Measurements from ENCODE around the gene ADCY3.

The ADCY3 gene

DNA sequence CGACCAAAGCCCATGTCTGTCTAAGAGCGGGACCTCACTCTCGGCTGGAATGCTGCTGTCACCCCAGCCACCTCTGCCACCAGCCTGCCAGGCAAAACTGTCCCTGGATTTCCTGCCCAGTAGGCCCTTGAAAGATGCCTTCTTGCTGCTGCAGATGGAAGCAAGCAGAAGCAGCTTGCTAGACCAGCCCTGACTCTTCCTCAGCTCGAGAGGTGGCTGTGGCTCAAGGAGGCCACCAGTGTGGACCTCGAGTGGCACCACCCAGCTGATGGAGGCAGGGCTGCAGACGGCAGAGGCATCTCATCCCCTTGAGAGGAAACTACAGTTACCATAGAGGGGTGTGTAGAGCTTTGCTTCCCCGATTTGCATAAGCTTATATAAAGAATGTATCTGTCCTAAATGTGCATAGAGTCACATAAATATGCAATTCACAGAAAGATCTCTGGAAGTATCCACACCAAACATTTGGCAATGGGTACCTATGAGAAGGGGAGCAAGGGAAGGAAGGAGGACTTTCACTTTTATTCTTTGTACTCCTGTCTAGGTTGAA, 20.6 kb downstream of the ADCY3 start:
- no peak for DNase-seq

DNA sequence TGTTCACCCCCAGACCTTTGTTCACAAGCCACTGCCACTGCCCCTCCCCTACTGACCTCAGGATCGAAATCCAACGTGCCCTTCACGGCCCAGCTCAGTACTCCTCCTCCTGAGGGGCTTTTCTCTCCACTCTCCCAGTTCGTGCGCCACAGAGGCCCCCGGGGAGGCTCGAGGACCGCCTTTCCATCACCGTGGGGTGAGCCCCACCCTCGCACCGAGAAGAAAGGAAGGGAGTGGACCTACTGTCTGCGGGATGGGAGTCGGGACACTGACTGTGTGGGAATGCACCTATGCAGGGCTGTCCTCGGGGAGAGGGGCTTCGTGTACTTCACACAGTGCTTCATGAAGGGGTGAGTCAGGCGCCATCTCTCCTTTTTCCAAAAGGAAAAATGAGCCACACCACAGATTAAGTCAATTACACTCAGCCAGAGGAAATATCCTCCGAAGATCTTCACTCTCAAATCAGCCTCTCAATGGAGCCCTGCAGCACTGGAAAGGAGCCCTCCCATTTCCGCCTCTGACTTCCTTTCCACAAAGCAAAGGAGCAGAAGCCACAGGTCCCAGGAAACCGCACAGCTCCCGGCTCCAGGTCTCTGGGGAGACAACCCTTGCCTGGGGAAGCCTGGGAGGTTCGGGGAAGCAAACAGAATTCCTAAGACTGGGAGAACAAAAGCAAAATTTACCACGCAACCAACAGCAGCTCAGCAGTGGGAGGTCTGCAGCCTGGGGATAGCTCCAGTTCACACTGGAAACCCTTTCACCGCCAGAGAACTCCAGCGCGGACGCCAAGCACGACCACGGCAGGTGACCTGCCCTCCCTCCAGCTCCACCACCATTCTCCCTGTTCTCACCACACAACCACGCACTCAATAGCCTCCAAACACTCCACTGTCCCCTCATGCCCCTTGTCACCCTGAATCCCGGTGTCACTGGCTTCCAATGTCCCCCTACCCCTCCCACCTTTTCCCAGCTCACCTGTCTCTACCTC, 21.6 kb downstream of the ADCY3 start:
- DNase-seq: no peak

DNA sequence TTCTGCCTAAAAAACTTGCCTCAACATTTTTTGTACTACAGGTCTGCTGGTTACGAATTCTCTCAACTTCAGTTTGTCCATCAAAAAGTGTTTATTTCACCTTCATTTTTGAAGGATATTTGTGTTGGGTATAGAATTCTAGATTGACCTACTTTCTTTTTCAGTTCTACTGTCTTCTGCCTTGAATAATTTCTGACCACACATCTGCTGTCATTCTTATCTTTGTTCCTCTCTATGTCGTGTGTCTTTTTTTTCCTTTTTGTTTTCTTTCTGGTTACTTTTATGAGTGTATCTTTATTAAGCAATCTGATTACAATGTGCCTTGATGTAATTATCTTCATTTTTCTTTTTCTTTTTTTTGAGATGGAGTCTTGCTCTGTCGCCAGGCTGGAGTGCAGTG, 25.3 kb downstream of the ADCY3 start:
- no peak for DNase-seq

DNA sequence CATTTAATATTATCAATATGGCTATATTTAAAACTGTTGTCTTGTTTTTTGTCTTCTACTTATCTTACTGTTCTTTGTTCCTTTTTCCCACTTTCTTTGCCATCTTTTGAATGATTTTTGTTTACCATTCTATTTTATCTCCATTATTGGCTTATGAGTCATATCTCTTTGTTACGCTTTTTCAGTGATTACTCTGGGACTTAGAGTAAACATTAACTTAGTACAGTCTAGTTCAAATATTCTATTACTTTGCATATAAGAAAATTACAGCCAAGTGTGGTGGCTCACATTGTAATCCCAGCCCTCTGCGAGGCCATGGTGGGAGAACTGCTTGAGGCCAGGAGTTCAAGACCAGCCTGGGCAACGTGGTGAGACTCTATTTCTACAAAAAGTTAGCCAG, 26.1 kb downstream of the ADCY3 start:
- no peak for DNase-seq

DNA sequence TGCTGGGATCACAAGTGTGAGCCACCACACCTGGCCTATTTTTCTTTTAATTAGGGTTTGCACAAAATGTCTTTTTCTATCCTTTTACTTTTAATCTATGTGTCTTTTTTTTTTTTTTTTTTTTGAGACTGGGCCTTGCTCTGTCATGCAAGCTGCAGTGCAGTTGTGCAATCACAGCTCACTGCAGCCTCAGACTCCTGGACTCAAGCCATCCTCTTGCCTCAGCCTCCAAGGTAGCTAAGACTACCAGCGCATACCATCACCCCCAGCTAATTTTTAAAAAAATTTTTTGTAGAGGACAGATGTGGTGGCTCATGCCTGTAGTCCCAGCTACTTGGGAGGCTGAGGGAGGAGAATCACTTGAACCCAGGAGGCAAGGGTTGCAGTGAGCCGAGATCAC, 27.1 kb downstream of the ADCY3 start:
- DNase-seq: no peak

DNA sequence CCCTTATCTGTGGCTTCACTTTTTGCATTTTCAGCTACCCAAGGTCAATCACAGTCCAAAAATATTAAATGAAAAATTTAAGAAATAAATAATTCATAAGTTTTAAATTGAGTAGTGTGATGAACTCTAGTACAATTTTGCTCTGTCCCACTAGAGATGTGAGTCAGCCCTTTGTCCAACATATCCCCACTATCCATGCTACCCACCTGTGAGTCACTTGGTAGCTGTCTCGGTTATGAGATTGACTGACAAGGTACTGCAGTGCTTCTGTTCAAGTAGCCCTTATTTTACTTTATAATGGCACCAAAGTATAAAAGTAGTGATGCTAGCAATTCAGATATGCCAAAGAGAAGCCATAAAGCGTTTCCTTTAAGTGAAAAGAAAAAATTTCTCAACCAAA, 28.8 kb downstream of the ADCY3 start:
- no peak for DNase-seq

DNA sequence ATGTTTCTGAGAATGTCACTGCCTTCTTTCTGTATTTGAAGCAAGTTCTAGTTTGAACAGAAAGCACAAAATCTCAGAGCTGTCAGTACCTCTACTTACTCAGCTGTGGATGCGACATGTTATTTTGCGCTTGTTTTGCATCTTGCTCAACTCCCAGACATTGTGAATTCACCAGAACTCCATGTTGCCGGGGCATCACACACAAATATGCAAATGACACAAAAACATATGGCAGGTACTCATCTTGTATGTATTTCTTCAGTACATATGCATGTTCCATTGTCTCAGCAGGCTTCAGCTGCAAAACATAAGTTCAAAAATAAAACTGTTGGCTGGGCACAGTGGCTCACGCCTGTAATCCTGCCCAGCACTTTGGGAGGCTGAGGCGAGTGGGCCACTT, 30.8 kb downstream of the ADCY3 start:
- DNase-seq: no peak

DNA sequence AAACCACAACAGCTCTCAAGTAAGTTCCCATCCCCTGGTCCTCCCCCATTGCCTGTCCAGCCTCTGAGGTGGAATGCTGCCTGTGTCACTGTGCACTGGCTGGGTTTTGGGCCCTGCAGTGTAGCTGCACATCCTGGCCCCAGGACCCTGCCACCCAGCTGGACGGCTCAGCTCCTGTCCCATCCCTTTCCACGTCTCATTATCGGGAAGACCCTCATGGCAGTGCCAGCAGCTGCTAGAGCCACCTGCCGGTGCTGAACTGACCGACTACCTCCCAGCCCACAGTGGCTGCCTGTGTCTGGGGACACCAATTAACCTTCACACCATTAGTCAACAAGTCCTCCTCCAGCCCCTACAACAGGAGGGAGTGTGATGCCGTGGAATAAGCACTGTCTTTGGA, 31.9 kb downstream of the ADCY3 start:
- DNase-seq: no peak

DNA sequence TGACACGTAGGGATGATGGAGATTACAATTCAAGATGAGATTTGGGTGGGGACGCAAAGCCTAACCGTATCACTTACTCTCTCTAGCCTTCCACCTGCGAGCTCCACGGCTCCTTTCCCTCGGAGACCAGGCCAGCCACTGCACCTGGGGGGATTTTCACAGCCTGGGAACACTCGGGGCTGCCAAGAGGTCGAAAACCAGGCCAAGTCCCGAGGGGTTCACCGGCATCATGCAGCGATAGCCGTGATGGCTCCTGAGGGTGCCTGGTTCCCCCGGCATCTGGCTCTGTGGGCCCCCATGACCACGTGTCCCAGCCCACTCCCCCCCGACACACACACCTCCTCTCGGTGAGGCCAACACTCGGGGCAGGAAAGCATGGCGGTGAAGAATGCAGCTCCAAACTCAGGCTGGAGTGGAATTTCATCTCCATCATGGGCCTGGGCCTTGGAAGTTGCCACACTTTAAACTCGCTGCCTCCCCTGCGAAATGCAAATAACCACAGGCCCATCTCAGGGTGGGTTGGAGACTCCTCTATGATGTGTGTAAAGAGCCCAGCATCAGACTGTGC, 32.6 kb downstream of the ADCY3 start:
- DNase-seq: no peak

DNA sequence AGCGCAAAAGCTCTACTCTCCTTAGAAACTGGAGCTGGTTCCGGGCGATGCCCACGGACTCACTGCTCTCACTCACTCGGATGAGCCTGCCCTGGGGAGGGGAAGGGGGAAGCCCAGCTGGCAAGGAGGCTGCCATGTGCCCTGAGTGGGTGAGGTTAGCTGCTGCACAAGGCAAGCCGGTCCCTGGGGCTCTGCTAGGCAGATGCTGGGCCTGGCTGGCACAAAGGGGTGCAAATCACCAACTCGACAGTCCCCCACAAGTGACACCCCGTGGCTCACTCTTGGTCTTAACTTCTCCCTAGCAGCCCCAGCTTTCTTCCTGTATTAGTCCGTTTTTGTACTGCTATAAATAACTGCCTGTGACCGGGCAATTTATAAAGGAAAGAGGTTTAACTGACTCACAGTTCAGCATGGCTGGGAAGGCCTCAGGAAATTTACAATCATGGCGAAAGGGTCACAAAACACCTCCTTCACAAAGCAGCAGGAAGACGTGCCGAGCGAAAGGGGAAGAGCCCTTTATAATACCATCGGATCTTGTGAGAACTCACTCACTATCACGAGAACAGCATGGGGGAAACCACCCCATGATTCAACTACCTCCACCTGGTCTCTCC, 33.2 kb downstream of the ADCY3 start:
- DNase-seq: no peak

DNA sequence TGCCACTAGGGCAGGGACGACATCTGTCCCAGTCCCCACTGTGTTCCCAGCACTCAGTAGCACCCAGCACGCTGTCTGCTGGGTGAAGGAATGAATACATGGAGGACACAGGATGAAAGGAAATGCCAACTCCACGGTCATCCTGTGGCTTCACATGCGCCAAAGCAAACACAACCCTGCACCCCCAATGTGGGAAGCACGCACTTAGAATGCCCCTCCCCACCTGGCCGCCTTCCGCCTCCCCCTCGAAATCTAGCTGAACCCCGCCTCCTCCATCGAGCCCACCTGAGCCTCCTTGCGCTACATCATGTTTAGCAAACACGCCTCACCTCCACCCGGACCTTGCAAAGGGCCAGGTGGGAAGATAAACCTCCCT, 33.9 kb downstream of the ADCY3 start:
- no peak for DNase-seq

DNA sequence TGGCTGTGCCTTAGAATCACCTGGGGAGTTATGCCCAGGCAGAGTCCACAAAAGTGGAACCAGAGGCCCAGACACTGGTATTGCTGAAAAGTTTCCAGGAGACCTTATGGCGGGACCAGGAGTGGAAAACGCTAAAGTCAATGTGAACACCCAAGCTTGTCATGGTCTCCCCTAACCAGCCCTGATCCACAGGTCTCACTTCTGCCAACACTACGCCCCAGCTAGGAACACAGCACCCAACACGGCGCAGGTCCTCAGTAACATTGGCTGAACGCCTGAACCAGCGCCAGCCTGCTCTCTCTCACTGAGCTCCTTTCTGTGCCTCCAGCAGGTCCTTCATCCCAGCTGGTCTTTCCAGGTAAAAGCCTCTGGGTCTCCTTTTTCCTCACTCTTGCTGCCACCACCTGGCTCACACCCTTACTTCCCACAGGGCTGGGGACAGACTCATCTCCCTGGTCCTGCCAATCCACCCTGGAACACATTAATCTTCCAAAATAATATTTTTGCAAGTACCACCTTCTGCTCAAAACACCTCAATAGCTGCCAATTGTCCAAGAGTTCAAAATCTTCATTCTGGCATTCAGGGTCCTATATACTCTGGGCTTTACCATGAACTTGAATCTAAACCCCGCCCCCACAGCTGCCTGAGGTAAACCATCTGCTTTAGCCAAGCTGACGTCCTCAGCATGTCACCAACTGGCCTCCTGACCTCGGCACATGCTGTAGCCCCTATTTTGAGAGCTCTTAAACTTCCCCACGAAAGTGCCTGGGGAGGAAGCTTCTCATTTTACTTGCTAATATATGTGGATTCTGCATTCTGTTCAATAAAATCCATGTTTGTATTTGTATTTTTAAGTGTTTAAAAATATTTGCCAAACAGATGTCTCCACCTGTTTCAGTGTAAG, 34.6 kb downstream of the ADCY3 start:
- DNase-seq: no peak

DNA sequence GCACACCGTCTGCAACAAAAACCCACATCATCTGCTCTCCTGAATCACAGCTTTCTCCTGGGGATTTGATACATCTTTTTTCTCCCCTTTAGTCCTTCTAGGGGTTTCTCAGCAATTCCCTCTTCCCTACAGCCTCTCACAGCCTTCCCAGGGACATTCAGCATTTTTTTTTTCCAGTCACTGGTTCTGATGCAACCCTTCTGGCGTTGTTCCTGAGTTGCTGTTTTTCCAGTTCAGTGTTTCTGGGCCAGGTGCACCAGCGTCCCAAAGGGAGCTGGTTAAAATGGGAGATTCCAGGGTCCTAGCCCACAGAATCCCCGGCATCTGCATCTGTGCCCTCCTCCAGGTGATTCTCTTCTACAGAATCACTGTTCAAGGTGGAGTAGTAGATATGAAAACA, 36.1 kb downstream of the ADCY3 start:
- DNase-seq: no peak

DNA sequence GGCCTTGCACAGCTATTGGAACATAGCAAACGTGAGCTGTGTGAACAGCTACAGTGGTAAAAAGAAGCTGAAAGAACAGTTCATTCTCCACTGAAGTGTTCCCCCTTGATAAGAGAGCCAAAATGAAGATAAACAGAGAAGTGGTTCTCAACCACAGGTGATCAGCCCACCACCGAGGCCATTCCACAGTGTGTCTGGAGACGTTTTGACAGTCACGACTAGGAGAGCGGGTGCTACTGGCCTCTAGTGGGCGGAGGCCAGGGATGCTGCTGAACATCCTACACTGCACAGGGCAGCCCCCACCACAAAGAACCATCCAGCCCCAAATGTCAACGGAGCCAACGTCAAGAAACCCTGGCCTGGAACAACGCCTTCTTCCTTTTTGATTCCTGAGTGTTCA, 38.4 kb downstream of the ADCY3 start:
- DNase-seq: no peak

DNA sequence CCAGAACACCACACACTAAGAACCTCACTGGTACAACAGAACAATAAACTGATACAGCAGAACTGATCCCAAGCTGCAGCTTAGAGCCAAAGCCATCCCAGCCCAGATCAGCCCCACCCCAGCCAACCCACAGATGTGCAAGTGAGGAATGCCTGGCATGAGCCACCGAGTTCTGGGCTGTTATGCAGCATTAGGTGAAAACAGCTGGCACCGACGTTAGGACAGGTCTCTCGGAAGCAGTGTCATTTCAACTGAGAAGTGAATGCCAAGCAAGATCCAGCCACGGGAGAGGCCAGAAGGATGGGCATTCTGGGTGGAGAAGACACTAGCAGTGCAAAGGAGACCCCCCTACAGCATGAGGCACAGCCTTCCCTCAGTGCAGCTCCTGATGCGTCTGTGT, 38.9 kb downstream of the ADCY3 start:
- DNase-seq: no peak

DNA sequence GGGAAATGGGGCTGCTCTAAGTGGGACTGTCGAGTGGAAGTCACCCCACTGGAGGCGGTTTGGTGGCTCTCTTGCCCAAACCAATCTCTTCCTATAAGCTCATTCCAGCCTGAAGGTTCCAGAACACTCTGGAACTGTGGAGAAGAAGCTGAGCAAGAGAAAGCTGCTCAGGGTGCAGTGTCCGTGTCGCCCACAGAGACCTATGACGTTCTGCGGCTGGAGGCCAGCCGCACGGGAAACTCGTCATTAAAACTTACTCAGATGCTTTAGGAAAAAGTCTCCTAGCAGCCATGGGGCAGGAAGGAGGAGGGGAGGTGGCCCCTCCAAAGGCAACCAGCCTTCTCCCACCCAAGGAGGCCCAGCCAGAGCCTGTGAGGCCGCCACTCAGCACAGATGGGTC, 41.7 kb downstream of the ADCY3 start:
- DNase-seq: no peak

DNA sequence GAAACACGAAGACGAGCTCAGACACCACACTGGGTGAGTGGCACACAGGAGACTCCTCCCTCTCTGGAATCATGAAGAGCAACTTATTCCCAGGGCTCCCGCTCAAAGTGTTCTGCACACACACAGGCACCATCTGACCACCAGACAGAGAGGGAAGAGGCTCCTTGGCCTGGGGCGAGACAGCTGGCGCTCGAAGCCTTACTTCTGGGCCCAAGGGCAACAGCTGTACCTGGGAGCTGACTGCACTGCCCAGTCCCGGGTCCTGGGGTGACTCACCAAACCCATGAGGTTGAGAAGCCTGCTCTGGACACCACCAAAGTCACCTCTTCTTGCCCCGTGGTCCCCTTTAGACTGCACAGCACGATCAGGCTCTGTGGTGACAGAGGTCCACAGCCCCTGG, 42.4 kb downstream of the ADCY3 start:
- DNase-seq: no peak

DNA sequence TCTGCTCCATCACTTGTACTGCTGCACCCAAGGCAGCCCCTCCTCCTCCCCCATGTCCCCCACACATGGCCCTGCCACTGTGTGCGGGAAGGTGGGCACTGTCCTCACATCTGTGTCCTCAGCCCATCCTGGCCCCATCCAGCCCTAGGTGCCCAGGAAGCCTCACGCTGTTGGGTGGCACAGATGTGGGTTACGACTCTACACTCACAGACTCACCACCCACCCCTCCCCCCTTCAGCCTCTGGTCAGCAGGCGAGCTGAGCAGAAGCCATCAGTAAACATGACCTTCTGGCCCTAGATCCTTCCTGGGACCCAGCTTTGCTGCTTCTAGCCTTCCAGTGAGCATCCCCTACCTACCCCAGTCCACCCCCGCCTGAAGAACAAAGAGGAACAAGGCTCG, 43.0 kb downstream of the ADCY3 start:
- DNase-seq: no peak

DNA sequence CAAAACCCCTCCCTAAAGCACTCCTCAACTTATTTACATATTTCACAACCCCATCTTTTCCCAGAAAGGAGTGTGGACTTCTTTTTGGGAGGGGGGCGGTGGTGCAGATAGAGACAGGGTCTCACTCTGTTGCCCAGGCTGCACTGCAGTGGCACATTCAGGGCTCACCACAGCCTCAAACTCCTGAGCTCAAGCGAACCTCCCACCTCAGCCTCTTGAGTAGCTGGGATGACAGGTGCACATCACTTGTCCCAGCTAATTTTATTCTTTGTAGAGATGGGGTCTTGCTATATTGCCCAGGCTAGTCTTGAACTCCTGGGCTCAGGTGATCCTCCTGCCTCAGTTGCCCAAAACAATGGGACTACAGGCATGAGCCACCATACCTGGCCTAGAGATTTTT, 44.1 kb downstream of the ADCY3 start:
- DNase-seq: no peak

DNA sequence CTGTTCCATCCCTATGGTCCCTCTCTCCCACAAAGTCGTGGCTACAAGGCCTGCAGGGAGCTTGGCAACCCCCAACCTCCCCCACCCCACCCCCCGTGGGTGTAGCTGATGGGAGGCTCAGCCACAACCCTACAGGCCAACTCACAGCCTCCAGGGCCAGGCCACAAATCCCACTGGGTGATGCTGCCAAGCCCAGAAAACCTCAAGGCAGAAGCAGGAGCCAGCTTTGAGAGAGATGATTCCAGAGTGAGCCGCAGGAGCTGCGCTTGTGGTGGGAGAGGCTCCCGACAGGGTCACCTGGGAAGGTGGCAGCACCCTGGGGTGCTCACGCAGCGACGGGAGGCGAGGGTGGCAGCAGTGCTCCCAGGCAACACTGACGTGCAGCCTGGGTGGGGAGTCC, 44.8 kb downstream of the ADCY3 start:
- no peak for DNase-seq

DNA sequence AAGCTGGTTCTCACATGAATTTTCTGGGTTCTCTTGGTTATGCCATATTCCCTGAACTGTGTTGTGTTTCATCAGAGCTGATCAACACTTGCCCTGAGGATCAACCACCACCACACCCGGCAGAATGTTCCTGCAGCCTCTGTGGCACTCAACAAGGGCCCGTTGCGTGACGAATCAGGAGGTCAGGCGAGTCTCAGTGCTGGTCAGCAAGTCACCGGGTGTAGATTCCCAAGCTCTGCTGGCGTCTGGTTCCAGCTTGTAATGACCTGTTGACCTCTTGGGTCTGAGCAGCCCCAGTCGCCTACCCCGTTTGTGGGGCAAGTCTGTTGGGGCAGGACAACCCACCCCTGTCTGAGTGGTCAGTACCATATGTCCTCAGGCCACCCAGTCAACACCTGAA, 46.0 kb downstream of the ADCY3 start:
- no peak for DNase-seq

DNA sequence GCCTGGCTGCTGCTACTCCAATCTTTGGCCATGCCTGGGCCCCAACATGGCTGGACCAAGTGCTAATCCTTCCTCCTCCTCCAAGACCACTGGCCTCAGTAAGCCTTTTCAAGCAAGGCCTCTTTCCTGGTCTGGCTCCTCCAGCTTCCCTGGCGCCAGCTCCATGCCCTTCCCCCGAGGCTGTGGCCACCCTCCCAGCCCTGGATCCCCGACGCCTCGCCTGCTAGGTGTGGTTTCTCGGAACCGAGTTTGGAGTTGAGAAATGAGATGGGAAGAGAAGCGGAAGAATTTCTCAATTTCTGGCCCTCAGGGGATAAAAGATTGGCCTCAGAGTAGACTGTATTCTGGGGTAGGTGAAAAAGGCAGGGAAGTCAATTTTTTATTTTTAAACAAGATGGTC, 46.4 kb downstream of the ADCY3 start:
- DNase-seq: no peak
